ENCODE data around the gene TENM4.

The TENM4 gene

DNA sequence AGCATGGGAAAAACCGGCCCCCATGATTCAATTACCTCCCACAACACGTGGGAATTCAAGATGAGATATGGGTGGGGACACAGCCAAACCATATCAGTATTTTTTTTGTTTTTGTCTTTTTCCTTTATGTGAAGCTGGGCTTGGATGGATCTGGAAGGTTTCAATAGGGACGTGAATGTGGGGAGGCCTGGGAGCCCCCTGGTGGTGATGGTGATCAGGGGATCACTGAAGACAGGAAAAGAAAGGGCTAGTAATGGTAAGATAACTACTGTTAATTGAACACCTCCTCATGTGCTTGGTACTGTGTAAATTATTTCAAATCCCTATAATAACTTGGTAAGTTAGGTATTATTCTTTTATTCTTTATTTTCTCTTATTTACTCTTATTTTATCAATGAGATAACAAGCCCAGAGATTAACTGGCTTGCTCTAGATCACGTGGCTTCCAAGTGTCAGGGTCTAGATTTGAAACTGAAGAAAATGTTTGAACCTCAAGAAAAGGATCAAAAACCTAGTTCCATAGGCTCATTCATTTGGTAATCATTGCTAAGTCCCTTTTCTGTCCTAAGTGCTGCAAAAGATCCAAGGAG is 364.2 kb downstream of the TENM4 start:
- DNase-seq = no peak

DNA sequence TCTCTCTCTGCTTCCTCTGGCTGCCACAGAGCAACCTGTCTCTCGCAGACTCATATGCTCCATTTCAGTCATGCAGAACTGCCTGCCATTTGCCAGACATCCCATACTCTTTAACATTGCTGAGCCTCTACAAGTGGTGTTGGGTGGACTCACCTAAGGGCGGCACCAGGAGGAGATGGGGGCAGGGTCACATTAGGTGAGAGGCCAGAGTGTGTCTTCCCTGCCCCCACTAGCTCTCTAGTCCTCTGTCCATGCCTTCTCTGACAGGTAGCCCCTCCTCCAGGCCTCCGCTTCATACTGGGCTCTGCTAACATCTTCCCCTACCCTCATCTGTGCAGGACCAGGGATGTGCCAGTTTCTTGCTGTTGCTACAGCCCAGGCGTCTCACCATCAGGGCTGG is 366.3 kb downstream of the TENM4 start:
- DNase-seq = no peak

DNA sequence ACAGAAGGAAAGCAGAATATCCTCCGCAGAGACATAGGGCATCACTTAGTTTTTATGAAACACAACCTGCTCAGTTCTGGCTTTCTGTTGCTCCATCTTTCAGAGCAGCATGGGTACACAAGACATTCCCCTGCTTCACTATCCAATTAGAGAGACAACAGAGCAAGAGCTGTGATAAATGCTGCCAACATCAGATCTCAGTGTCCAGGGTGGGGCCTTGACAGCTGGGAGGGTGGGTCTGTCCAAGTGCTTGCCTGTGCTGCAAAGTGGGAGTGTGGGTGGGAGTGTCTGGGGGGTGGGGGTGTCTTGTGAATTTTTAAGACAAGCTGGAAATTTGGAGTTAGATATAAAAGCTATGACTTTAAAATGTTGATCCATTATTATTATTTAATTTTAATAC is 369.6 kb downstream of the TENM4 start:
- DNase-seq = no peak

DNA sequence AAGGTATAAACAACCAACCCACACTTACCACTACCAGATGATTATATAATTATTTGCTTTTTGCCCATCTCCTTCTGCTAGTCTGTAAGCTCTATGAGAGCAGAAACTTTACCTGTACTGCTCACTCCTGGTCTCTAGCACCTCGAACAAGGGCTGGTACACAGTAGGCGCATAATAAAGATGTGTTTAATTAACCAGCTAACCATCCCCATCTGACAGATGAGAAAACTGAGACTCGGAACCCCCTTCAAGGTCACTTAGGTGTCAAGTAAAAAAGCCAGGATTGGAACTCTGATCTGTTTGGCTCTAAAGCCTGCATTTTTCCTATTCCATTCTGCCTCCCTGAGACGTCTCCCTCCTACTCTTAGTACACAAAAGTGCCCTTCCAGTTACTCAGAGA is 370.3 kb downstream of the TENM4 start:
- DNase-seq = no peak

DNA sequence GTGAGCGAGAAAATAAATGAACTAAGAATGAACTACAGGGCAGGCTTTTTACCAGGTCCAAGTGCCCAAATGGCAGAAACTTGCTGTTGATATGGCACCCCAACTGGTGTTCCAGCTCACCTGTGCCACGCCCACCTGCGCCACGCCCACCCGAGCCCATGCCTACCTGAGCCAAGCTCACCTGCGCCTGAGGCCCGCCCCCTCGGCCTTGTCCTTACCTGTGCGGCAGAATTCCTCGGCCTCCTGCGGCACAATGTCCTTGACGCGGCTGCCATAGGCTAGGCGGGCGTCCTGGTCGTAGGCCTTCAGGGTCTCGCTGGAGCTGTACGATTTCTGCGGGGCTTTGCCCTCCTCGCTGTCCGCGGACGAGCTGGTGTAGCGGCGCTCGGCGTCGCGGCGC is 371.3 kb downstream of the TENM4 start:
- no peak for DNase-seq

DNA sequence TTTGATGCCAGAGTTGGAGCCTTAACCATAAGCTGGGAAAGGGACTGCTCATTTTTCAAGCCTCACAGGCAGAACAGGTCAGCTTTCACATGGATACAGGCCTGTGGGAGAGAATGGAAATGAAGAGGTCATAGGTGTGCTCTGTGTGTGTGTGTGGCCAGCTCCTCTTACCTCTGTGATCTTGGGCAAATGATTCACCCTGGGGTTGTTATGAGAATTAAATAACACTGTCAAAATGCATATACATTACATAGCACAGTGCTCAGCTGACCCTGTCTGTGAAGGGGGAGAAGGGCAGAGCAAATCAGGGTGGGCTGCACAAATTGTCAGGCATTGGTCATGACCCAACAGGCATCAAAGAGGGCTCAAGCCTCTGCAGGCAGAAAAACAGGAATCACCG is 372.5 kb downstream of the TENM4 start:
- no peak for DNase-seq

DNA sequence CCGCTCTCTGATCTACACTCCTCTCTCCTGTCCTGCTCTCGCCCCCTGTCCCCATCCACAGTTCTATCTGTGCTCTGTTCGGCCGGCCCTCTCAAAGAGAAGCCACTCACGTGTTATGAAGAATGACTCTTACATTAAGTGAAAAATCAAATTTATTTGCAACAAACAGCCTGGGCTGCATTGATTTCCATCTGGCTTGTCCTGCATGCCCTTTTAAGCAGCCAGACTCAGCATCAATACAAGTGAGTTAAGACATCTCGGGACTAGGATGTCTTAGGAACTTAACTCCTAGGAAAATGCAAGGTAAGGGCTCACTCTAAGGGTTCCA is 373.5 kb downstream of the TENM4 start:
- DNase-seq = no peak

DNA sequence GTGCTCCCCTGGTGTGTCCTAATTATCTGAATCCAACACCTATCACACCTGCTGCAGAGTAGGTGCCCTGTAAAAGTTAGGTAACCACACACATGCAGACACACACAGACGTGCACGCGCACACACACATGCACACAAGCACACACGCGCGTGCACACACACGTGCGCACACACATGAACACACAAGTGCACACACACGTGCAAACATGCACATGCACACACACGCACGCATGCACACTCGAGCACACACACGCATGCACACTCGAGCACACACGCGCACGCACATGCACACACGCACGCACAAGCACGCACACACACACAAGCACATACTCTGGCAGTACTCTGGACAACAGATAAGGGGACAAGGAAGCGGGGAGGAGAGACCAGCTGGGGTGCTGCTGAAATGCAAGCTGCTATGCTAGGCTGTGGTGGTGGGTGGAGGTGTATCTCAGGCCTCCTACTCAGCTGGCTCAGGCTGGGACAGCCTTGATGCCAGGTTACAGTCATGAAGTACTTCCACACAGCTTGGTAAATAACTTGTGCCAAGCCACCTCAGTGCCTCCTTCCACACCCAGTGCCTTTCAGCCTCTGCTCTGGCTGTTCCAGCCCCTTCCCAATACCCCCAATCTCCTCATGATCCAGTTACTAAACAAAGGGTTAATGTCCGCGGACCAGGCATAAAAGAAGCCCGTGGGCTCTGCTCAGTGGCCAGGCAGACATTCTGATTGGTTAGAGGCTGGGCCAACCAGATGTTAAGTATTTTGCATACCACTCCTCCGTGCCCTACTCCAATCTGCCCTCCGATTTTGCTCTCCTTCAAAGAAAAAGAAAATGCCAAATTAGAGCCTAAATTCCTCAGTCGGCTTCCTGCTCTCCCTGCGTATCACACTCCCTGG is 374.1 kb downstream of the TENM4 start:
- DNase-seq = no peak

DNA sequence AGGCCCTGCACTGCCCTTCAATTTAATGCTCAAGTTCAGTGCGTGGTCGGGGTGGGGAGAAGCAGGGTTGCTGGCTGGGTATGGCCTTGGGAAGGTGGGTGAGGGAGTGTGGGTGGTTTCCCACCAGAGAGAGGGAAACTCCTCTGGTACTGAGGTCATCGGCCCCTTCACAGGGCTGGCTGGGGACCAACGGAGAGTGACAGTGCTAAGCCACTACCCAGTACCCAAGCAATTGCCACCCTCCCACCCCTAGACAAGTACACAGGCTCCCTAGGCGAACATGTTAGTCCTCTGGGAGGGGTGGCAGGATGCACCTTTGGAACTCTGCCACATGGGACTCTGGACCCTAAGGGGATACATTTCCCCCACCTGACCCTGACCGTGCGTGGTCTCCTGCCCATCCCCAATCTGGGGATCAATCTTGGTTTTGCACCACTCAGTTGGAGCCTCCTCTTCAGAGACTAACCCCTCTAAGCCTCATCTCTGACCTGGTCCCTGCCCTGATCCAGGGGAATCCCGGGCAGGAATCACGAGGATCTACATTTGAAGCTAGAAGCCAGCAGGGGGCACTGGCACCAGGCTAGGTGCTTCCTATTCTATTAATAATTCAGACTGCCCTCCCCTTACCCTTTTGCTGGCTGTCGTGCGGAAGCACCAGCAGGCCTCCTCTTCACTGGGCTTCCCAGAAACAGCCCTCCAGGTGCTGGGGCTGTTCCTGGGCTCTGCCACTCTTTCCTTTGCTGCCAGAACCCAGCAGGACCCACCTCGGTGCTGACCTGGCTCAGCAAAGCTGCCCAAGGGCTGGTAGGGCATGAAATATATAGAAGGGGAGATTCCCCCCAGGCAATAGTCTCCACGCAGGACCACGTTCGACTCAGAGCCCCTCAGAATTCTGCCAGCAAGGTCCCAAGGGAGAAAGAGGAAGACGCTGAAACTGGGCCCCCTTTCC is 377.7 kb downstream of the TENM4 start:
- DNase-seq = no peak

DNA sequence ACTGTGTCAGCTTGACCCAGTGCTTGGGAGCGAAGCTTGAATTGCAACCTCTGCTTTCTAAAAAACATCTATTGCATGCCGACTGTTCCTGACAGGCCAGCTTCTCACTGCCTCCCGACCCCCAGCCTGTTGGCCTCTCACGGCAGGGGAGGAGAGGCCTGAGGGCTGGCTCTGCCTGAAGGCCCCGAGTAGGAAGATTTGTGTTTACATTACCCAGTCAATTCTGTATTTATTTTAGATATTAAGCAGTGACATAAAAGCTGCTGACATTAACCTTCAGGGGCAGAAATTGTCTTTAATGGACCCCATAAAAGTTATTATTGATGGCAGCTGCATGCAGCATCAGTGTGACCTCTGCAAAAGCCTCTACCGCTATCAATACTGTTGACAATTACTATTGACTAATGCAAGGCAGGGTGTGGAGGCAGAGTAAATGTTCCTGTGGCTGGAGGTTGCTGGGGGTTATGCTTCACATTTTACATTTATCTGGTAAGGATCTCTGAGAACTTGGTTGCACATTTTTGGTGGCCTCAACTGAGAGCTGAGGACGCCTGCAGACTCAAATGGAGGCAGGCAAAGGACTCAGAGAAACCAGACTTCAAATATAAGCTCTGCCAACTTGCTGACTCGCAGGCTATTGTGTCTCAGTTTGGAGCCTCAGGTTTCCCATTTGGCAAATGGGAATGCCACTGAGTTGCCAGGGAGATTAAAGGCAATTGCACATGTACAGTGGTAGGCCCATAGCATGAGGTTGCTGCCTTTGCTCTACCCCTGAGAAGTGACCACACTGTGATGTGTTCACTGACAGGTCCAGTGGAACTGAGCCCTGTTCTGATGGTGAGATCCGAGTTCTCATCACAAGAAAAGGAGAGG is 380.5 kb downstream of the TENM4 start:
- no peak for DNase-seq

DNA sequence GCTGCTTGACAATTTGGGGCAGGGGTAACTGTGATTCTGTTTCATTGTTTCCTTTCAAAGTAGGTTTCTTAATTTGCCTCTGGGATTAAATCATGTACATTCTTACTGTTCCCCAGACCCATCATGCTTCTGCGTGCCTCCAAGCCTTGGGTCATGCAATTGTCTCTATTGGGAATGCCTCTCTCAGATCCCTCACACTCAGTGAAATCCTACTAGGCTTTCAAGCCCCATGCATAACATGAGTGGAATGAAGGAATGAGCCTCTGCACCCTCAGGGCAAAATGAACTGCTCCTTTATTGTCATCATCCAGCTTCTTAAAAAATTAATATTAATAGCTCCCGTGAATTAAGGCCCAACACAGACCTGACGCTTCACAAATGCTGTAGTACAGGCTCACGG is 381.7 kb downstream of the TENM4 start:
- DNase-seq = no peak

DNA sequence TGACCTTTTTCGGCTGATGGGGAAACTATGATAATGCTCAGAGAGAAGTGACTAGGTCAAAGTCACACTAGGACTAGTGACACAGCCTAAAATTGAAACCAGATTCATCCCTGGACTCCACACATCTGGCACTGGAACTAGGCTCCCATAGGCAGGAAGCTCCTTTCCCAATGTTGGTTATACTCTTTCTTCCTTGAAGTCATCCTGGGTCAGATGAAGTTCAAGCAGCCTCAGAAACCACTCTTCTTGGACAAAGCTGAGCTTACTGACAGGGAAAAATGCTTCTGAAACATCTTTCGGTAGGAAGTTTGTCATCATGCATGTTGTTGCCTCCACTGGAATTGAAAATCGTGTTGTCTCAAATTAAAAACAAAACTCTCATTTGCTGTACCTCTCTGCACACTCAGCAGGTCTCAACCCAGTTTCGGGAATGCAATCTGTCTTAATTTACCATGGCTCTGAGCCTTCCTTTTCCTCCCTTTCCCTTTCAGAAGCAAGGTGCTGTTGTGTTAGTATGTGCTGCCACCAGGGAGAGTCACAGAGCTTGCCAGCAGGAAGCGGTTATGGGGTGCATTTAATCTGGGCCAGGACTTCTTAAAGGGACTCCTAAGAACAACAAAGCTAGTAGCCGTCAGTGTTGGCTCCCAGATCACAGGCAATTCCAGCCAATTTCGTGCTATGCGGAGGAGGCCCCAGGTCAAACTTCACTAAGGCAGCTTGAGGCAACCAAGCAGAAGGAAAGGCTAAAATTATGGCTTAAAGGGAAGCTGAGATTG is 384.8 kb downstream of the TENM4 start:
- no peak for DNase-seq

DNA sequence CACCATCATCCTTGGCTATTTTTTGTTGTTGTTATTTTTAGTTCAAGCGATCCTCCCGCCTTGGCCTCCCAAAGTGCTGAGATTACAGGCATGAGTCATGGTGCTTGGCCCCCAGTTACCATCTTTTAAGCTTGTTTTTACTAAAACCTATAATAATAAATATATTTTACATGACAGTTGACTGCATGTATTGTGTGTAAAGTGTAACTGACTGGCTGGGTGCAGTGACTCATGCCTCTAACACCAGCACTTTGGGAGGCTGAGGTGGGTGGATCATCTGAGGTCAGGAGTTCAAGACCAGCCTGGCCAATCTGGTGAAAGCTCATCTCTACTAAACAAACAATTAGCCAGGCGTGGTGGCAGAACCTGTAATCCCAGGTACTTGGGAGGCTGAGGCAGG is 386.2 kb downstream of the TENM4 start:
- no peak for DNase-seq

DNA sequence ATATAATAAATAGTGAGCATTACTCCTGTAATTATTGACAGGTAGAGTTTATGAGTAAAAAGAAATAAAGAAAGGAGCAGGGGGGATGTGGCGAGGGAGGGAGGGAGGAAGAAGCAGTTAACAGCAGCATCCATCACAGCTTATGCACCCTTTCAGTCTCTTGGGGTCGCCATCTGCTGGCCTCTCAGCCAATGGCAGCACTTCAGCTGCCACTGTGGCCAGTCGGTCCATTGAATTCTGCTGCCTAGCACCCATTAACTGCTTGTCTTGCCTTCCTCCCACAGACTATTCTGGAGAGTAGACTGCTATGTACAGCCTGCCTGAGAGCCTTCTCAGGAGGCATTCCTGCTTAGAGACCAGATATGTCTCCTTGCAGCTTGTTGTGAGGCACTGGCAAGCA is 388.3 kb downstream of the TENM4 start:
- DNase-seq = no peak

DNA sequence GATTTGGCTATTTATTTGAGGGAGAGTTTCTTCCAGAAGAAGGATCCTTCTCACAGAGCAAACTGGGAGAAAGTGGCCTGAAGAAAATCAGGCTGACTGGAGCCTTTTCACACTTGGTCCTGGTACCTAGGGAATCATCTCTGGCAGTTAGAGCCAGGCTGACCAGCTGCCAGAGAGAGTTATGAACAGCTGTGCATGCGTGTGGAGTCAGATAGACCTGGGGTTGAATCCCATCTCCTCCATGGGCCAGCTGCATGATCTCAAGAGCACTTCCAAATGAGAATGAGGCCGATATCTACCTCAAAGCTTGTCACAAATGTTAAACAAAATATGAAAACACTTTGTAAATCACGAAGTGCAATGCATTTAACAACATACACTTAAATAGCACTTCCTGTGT is 390.0 kb downstream of the TENM4 start:
- no peak for DNase-seq

DNA sequence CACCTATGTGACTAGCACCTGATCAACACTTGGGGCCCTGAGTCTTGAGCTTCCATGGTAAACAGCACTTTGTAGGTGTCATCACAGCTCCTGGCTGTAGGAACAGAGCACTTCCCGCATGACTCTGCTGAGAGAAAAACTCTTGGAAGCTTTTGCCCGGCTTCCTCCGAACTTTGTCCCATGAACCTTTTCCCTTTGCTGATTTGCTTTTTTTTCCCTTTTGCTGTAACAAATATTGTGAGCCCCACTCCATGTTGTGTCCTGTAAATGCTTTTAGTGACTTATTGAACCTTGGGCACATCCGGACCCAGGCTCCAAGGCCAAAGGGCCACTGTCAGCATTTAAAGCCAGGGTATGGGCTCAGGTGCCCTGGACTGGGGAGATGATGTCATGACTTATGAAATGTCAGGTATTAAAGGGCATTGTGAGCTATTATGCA is 391.1 kb downstream of the TENM4 start:
- DNase-seq = no peak

DNA sequence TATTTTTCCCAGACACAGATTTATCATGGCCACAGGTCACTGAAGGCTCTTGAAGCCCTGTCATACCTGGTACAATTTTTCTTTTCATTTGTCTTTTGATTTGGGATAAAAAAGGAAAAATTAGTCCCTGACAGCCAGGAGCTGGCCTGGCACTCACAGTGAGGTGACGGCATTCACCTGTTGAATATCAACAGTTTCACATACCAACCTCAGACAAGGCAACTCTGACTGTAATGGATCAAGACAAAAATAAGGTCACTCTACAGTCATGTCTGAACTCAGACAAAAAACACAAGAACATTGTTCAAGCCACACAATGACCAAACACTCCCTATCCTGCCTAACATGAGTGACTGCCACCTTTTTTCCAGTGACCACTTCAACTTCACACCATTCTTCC is 392.9 kb downstream of the TENM4 start:
- DNase-seq = no peak

DNA sequence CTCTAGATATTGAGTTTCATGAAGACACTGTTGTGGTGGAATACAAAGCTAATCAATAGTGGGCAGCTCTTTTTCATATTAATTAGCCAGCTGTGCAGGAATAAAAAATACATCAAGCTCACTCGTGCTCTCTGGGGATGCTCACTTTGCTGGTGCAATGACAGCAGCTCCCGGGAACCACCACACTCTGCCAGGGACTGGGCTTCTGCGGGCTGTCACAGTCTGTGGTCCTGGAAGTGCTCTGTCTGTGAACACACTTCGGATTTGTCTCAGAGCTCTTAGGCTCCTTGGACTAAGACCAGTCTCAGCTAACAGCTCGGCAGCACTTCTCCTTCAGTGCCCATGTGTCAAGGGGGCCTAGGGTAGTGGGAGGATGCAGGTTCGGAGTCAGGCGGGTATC is 393.5 kb downstream of the TENM4 start:
- DNase-seq = no peak

DNA sequence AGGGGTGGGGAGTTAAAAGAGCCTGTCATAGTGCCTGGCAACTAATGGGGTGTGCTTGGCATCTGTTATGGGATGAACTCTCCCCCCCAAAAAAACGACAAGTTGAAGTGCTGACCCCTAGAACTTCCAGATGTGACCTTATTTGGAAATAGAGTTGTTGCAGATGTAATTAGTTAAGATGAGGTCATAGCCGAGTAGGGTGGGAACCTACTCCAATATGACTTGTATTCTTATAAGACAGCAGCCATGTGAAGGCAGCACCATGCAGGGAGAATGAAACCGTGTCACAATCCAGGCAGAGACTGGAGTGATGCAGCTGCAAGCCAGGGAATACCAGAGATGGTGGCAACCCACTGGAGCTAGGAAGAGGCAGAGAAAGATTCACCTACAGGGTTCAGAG is 394.5 kb downstream of the TENM4 start:
- DNase-seq = no peak

DNA sequence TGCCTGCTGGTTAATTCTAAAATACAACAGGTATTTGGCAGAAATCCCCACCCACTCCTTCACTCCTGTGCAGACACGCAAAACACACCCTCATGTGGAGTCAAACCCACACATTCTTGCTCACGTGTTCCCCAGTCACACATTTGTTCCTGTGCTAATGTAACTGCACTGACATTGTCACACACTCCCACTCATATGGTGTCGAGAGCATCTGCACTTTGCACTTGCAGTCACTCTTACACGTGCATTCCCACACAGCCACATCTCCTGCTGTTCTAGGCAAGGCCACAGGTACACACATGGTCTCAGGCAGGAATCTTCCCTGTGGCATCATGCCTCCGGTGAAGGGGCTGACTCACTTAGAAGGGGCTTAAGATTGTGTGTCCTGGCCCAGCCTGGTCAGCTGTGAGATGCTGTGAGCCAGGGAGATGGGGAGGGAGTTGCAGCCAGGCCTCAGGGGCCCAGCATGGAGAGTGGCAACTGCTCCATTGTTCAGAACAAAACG is 395.0 kb downstream of the TENM4 start:
- no peak for DNase-seq

DNA sequence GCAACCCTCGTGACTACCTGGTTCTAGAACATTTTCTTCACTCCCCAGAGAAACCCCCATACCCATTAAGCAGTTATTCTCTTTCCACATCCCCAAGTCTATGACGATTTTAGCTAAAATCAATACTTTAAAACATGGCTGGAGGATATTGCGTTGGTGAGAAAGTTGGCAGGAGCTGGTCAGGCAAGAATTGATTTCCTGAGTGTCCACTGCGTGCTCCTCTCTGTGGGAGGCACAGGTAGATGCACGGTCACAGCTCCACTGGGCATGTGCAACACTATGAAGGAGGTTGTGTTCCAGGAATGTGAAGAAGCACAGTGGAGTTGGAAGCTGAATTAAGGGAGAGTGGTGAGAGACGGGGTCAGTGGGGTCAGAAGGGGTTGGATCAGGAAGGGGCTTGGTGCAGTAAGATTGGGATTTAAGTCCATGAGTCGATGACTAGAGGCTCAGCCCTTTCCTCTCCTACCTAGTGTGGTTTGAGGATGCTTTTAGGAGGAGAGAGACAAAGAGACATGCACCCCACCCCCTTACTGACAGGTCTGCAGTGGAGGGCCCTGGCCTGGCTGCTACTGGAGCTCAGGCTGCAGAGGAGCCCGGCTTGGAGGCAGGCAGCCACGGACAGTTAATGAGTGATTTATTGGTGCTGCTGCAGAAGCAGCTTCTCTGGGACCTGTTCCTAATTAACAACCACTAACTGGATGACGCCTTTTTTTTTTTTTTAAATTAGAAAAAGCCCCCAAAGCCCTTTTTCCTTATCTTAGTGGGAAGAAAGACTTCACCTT is 395.6 kb downstream of the TENM4 start:
- no peak for DNase-seq

Measured in CD4-positive, alpha-beta T cell treated with Interleukin-1 beta for 1 hour (primary cell).